OCI-LY3 (cell line): Measurements from ENCODE around the gene MBTD1.
A peak's percentile ranks its signal among the peaks of the same experiment; 100 is the strongest.

Experiments
- H2AFZ ChIP-seq: fragments of 200-600, 300-600 bp; shearing (Covaris generic); 2 replicates; pipeline ENCODE4 v1.6.0; 2014; ENCODE audit warnings: antibody characterized with exemption, low read depth, low read length
- H3K27ac ChIP-seq: fragments of 200-600, 300-600 bp; sonication (generic); 2 replicates; pipeline ENCODE4 v1.5.1; 2014; ENCODE audit warnings: mild to moderate bottlenecking, low read length, moderate library complexity, mixed read lengths
- H3K27me3 ChIP-seq: fragments of 200-600, 300-600 bp; sonication (generic); 2 replicates; pipeline ENCODE4 v1.6.1; 2014; ENCODE audit warnings: low read depth, low read length, mixed read lengths
- H3K36me3 ChIP-seq: fragments of 200-600, 300-600 bp; sonication (generic); replicated peaks from 2 replicates; pipeline ENCODE3; 2014; ENCODE audit warnings: low read depth, low read length, mixed read lengths
- H3K4me1 ChIP-seq: fragments of 300-600, 200-600 bp; sonication (generic); 2 replicates; pipeline ENCODE4 v1.6.1; 2014; ENCODE audit warnings: low read length, mixed read lengths
- H3K4me2 ChIP-seq: fragments of 200-600, 300-600 bp; sonication (generic); 2 replicates; pipeline ENCODE4 v1.6.1; 2014; ENCODE audit warnings: low read length, mixed read lengths
- H3K4me3 ChIP-seq: fragments of 300-600, 200-600 bp; sonication (generic); 2 replicates; pipeline ENCODE4 v1.5.1; 2014; ENCODE audit warnings: antibody characterized with exemption, mild to moderate bottlenecking, low read length, moderate library complexity
- H3K79me2 ChIP-seq: fragments of 300-600, 200-600 bp; shearing (Covaris generic); 2 replicates; pipeline ENCODE4 v1.6.1; 2014; ENCODE audit warnings: mild to moderate bottlenecking, low read length, mixed read lengths
- H3K9ac ChIP-seq: fragments of 300-600, 200-600 bp; shearing (Covaris generic); 2 replicates; pipeline ENCODE4 v1.6.0; 2014; ENCODE audit warnings: mild to moderate bottlenecking, low read length, moderate library complexity
- H3K9me3 ChIP-seq: fragments of 200-600, 300-600 bp; shearing (Covaris generic); 2 replicates; pipeline ENCODE4 v1.6.1; 2014; ENCODE audit warnings: low read length, mixed read lengths; ENCODE audit not compliant: insufficient read depth
- H4K20me1 ChIP-seq: fragments of 200-600, 300-600 bp; sonication (generic); 2 replicates; pipeline ENCODE4 v1.6.1; 2016; ENCODE audit warnings: low read length, mixed read lengths; ENCODE audit not compliant: insufficient read depth
- CTCF ChIP-seq: fragments of 200-600, 300-600 bp; sonication (generic); IDR thresholded peaks from 2 replicates; pipeline ENCODE4 v1.5.1; 2014; ENCODE audit warnings: antibody characterized with exemption, low read length, low read depth
- EZH2phosphoT487 ChIP-seq: fragments of 200-600 bp; shearing (Covaris generic); IDR thresholded peaks from 2 replicates; pipeline ENCODE4 v1.6.1; 2018; ENCODE audit warnings: antibody characterized with exemption, mixed run types, low read depth

MBTD1 gene

GRCh38 chr17:51289696-51290111, 29.9 kb upstream of the MBTD1 start:
- Histone ChIP-seq H3K9ac (no peak overlapping the region), H3K9me3 (no peaks in the 10 kb centered on the region), H3K36me3 (peaks cover 75% of the 10 kb centered on the region), H3K4me2 (no peak overlapping the region), H2AFZ (no peak overlapping the region), H3K27me3 (no peaks in the 10 kb centered on the region), H4K20me1 (no peaks in the 10 kb centered on the region), H3K4me1 (no peaks in the 10 kb centered on the region), H3K4me3 (no peak overlapping the region), H3K27ac (no peak overlapping the region), H3K79me2 (no peaks in the 10 kb centered on the region)
- TF ChIP-seq EZH2phosphoT487 (no peak), CTCF (no peak)

DNA sequence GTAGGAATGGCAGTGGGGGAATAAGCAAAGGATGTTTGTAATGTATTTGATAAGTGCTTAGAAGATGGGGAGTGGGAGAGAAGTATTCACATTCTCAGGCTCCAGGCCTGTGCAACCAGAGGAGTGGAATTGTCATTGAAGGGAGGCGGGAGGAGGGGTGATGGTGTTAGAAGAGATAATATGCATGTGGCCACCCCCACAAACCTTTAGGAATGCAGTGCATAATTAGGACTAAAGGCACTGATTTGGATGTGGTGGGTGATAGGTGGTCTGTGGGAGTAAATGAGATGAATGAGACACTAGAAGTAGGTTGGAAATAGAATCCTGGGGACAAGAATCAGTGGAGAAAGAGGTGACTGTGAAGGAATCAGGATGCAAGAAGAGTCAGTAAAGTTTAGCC, 27.6 kb upstream of the MBTD1 start:
- H3K9me3 ChIP-seq, result no peaks in the 10 kb centered on the region
- no peaks in the 10 kb centered on the region for H3K4me1 ChIP-seq
- TF ChIP-seq EZH2phosphoT487, result no peak
- TF ChIP-seq CTCF, result no peak
- H3K27ac ChIP-seq, result no peak overlapping the region
- H4K20me1 ChIP-seq, result no peaks in the 10 kb centered on the region
- peaks cover 65% of the 10 kb centered on the region for H3K36me3 ChIP-seq
- no peaks in the 10 kb centered on the region for H3K27me3 ChIP-seq
- H3K9ac ChIP-seq, result no peak overlapping the region
- no peak overlapping the region for H2AFZ ChIP-seq
- H3K4me2 ChIP-seq, result no peak overlapping the region
- H3K4me3 ChIP-seq, result no peak overlapping the region
- no peaks in the 10 kb centered on the region for H3K79me2 ChIP-seq

GRCh38 chr17:51279183-51279582, 19.3 kb upstream of the MBTD1 start:
- no peak overlapping the region for H2AFZ ChIP-seq
- H3K36me3 ChIP-seq, result peaks cover 48% of the 10 kb centered on the region
- H3K79me2 ChIP-seq, result peaks cover 12% of the 10 kb centered on the region
- no peak overlapping the region for H3K4me2 ChIP-seq
- no peaks in the 10 kb centered on the region for H3K9me3 ChIP-seq
- H3K27me3 ChIP-seq, result no peaks in the 10 kb centered on the region
- H3K4me3 ChIP-seq, result no peak overlapping the region
- H3K9ac ChIP-seq, result no peak overlapping the region
- TF ChIP-seq CTCF, result no peak
- no peak for TF ChIP-seq EZH2phosphoT487
- peaks cover 18% of the 10 kb centered on the region for H3K4me1 ChIP-seq
- H4K20me1 ChIP-seq, result peaks cover 12% of the 10 kb centered on the region; the same call in 1 of the 2 replicates
- H3K27ac ChIP-seq, result no peak overlapping the region

GRCh38 chr17:51275381-51275780, 15.5 kb upstream of the MBTD1 start:
- H3K9ac ChIP-seq, result no peak overlapping the region
- H4K20me1 ChIP-seq, result peaks cover 17% of the 10 kb centered on the region; the same call in 1 of the 2 replicates
- peaks cover 63% of the 10 kb centered on the region for H3K36me3 ChIP-seq

More at GRCh38 chr17:51275381-51275780, 15.5 kb upstream of the MBTD1 start:
- Histone ChIP-seq H3K4me3 (no peak overlapping the region), H3K27ac (peak overlapping the region; percentile 57), H2AFZ (no peak overlapping the region), H3K4me1 (peaks cover 22% of the 10 kb centered on the region), H3K9me3 (no peaks in the 10 kb centered on the region), H3K4me2 (peak overlapping the region; percentile 53), H3K79me2 (peaks cover 47% of the 10 kb centered on the region), H3K27me3 (no peaks in the 10 kb centered on the region)
- TF ChIP-seq EZH2phosphoT487 (no peak), CTCF (no peak)
